NOMO-1 treated with dmso at 0.1 percent for 144 hours (cell line): ENCODE data around the gene PANX3.

Experiments used
- DNase-seq: peaks from one replicate; lab custom pipeline; 2025; ENCODE audit not compliant: unreplicated experiment; lab: John Stamatoyannopoulos, UW

The PANX3 gene

GRCh38 chr11:124612567-124613246 is 1.5 kb downstream of the PANX3 start:
- DNase-seq = no peak

- no peak for DNase-seq
These were observed 7.6 kb downstream of the PANX3 start for GRCh38 chr11:124618863-124619262.

- peak; percentile 65 for DNase-seq
These were observed 11.6 kb downstream of the PANX3 start, which contains the start of gene TBRG1 for GRCh38 chr11:124622531-124623451. Gene TBRG1 (plus strand): TSS chr11:124622864. CDS start chr11:124623084, 220 bp downstream.

- DNase-seq = no peak
These were observed 12.8 kb downstream of the PANX3 start for GRCh38 chr11:124623861-124624525.

- DNase-seq = no peak
These were observed 14.4 kb downstream of the PANX3 start for GRCh38 chr11:124625504-124626168.

GRCh38 chr11:124627546-124627945 is 16.3 kb downstream of the PANX3 start:
- no peak for DNase-seq

GRCh38 chr11:124629961-124630360 is 18.7 kb downstream of the PANX3 start:
- DNase-seq = no peak

GRCh38 chr11:124633355-124633754 is 22.1 kb downstream of the PANX3 start:
- no peak for DNase-seq

- DNase-seq = no peak
These were observed 24.7 kb downstream of the PANX3 start for GRCh38 chr11:124635932-124636331.

- DNase-seq = no peak
These were observed 27.3 kb downstream of the PANX3 start for GRCh38 chr11:124638500-124638899.

- DNase-seq = no peak
These were observed 28.0 kb downstream of the PANX3 start for GRCh38 chr11:124639186-124639585.

- no peak for DNase-seq
These were observed 29.4 kb downstream of the PANX3 start for GRCh38 chr11:124640666-124641065.

GRCh38 chr11:124642628-124643027 is 31.4 kb downstream of the PANX3 start:
- no peak for DNase-seq

- DNase-seq = no peak
These were observed 31.9 kb downstream of the PANX3 start for GRCh38 chr11:124643042-124643604.

- DNase-seq = no peak
These were observed 32.6 kb downstream of the PANX3 start for GRCh38 chr11:124643605-124644425.

- peak; percentile 44 for DNase-seq
These were observed 33.4 kb downstream of the PANX3 start for GRCh38 chr11:124644426-124645280.

GRCh38 chr11:124646148-124646547 is 34.9 kb downstream of the PANX3 start:
- no peak for DNase-seq

- DNase-seq = no peak
These were observed 37.4 kb downstream of the PANX3 start for GRCh38 chr11:124648610-124649009.
